A673 (cell line): Measurements from ENCODE around the gene ZDHHC21. TPM values are rescaled to one million over a fixed set of nuclear protein-coding genes. Genes with fewer than 3 reads are reported as not detected.
"Not testable (repeated sequence)": the region's sequence is repeated elsewhere in the genome, so short reads cannot be mapped to it uniquely, and the experiment has no call there.

Source experiments
- BruUV-seq: library from RNA; stranded (reverse); fragments of 400-500 nt; replicated peaks from 2 replicates; lab custom pipeline; 2021; lab: Mats Ljungman, UMichigan
- CTCF ChIA-PET: fragments of 300-600 bp; sonication (Branson Sonifier 250); formaldehyde crosslinking; loops from one replicate; lab custom pipeline; 2022; ENCODE audit warnings: antibody characterized with exemption; lab: Charles Lee
- POLR2A ChIA-PET: fragments of 300-600 bp; sonication (Branson Sonifier 250); formaldehyde crosslinking; loops from one replicate; lab custom pipeline; 2022; ENCODE audit warnings: antibody characterized with exemption; ENCODE audit not compliant: low non-redundant PET; lab: Charles Lee
- DNase-seq: peaks from one replicate; pipeline ENCODE4 v3.0.0-alpha.2; 2015; ENCODE audit warnings: low spot score
- H3K27ac ChIP-seq: fragments of 200-600 bp; sonication (generic); 2 replicates; pipeline ENCODE4 v1.5.1; 2016; ENCODE audit warnings: mixed run types, low read depth, mild to moderate bottlenecking, mixed read lengths, antibody characterized with exemption, low read length; ENCODE audit not compliant: poor library complexity, severe bottlenecking
- H3K27me3 ChIP-seq: fragments of 200-600 bp; sonication (generic); replicated peaks from 2 replicates; pipeline ENCODE4 v1.6.1; 2017; ENCODE audit warnings: mixed run types, low read depth, mild to moderate bottlenecking, mixed read lengths, antibody characterized with exemption, low read length; ENCODE audit not compliant: insufficient read depth, poor library complexity
- H3K36me3 ChIP-seq: fragments of 200-600 bp; sonication (generic); 2 replicates; pipeline ENCODE4 v1.6.1; 2016; ENCODE audit warnings: mixed run types, mild to moderate bottlenecking, mixed read lengths, antibody characterized with exemption, low read length; ENCODE audit not compliant: insufficient read depth, poor library complexity, severe bottlenecking
- H3K4me1 ChIP-seq: fragments of 200-600 bp; sonication (generic); 2 replicates; pipeline ENCODE4 v1.6.1; 2017; ENCODE audit warnings: mixed run types, mild to moderate bottlenecking, mixed read lengths, antibody characterized with exemption, low read length; ENCODE audit not compliant: insufficient read depth, poor library complexity, severe bottlenecking
- H3K4me3 ChIP-seq: fragments of 200-600 bp; sonication (generic); 2 replicates; pipeline ENCODE4 v1.5.1; 2016; ENCODE audit warnings: low read depth, mixed run types, mild to moderate bottlenecking, mixed read lengths, low read length; ENCODE audit not compliant: poor library complexity, severe bottlenecking
- H3K9me3 ChIP-seq: fragments of 200-600 bp; sonication (generic); 2 replicates; pipeline ENCODE4 v1.6.1; 2016; ENCODE audit warnings: mixed run types, low read depth, mild to moderate bottlenecking, mixed read lengths, antibody characterized with exemption, low read length; ENCODE audit not compliant: poor library complexity, severe bottlenecking
- CTCF ChIP-seq: fragments of 300-800, 200-600 bp; sonication (generic); conservative IDR thresholded peaks from 2 replicates; pipeline ENCODE4 v1.5.1; 2017; ENCODE audit warnings: low read depth, mild to moderate bottlenecking, antibody characterized with exemption, low read length, moderate library complexity, mixed read lengths
- EZH2 ChIP-seq: fragments of 200-600 bp; sonication (generic); IDR thresholded peaks from 2 replicates; pipeline ENCODE4 v1.6.1; 2017; ENCODE audit warnings: borderline replicate concordance, low read depth, mild to moderate bottlenecking, mixed read lengths, antibody characterized with exemption, low read length; ENCODE audit not compliant: poor library complexity, severe bottlenecking
- intact Hi-C: fragments of 100-400 bp; cut with micrococcal nuclease; formaldehyde crosslinking; loops from one replicate; pipeline ENCODE4 v1.10.0; 2022; ENCODE audit not compliant: unreplicated experiment
- total RNA-seq: library from RNA; stranded (reverse); gene quantifications from 2 replicates; pipeline ENCODE4 v1.2.3, GENCODE V29; 2021

ZDHHC21 gene
- total RNA-seq, 1 experiment from 2014 or later = 30.4 TPM

- DNase-seq = no peak
- peaks cover 22% of the 10 kb centered on the region for H3K4me1 ChIP-seq
- BruUV-seq = no TSS peak
- intact Hi-C loops = no loop called here
- POLR2A ChIA-PET = no interaction called here
- H3K36me3 ChIP-seq = peaks cover 32% of the 10 kb centered on the region
- no peak overlapping the region for H3K4me3 ChIP-seq
- H3K27me3 ChIP-seq = no peaks in the 10 kb centered on the region
- no peaks in the 10 kb centered on the region for H3K9me3 ChIP-seq
- H3K27ac ChIP-seq = no peak overlapping the region
- CTCF ChIA-PET = no interaction called here
- no peak for TF ChIP-seq EZH2
- TF ChIP-seq CTCF = no peak
These were observed 7.1 kb downstream of the ZDHHC21 start for GRCh38 chr9:14686168-14686567.

GRCh38 chr9:14682616-14683015 lies 10.6 kb downstream of the ZDHHC21 start:
- H3K27me3 ChIP-seq, H3K4me3 ChIP-seq, CTCF ChIA-PET, POLR2A ChIA-PET, BruUV-seq, DNase-seq, H3K9me3 ChIP-seq, H3K27ac ChIP-seq, intact Hi-C loops: not testable (repeated sequence)
- H3K4me1 ChIP-seq = peaks cover 36% of the 10 kb centered on the region
- peaks cover 14% of the 10 kb centered on the region for H3K36me3 ChIP-seq

GRCh38 chr9:14678776-14679175 lies 14.5 kb downstream of the ZDHHC21 start:
- no peaks in the 10 kb centered on the region for H3K9me3 ChIP-seq
- no peaks in the 10 kb centered on the region for H3K27me3 ChIP-seq
- H3K36me3 ChIP-seq = peaks cover 3% of the 10 kb centered on the region
- intact Hi-C loops = no loop called here
- peaks cover 46% of the 10 kb centered on the region for H3K4me1 ChIP-seq
- BruUV-seq = no TSS peak
- CTCF ChIA-PET = no interaction called here
- H3K27ac ChIP-seq = peak overlapping the region; percentile 75
- H3K4me3 ChIP-seq = no peak overlapping the region
- no peak for TF ChIP-seq EZH2
- no peak for TF ChIP-seq CTCF
- DNase-seq = no peak
- POLR2A ChIA-PET = no interaction called here

GRCh38 chr9:14677872-14678271 lies 15.4 kb downstream of the ZDHHC21 start:
- Histone ChIP-seq H3K4me1 (peaks cover 46% of the 10 kb centered on the region), H3K4me3 (no peak overlapping the region), H3K9me3 (no peaks in the 10 kb centered on the region), H3K36me3 (peaks cover 6% of the 10 kb centered on the region), H3K27ac (peak overlapping the region; percentile 75), H3K27me3 (no peaks in the 10 kb centered on the region)
- ChIA-PET POLR2A (no interaction called here), CTCF (no interaction called here)
- TF ChIP-seq EZH2 (no peak), CTCF (no peak)
- intact Hi-C loops = no loop called here
- no TSS peak for BruUV-seq
- no peak for DNase-seq
